Mucosa of gallbladder (tissue), 1 donor: ENCODE data around the gene PMEPA1. TPM values are rescaled to one million over a fixed set of nuclear protein-coding genes. Genes with fewer than 3 reads are reported as not detected.

Experiments
- DNase-seq: peaks from one replicate; pipeline ENCODE4 v3.0.0-alpha.2; 2020; ENCODE audit warnings: low spot score
- total RNA-seq: library from RNA; stranded (reverse); gene quantifications from one replicate; pipeline ENCODE4 v1.2.1, GENCODE V29; 2021
- donor health status: DM: no; HTN: no; CAD: no.

Gene PMEPA1
- total RNA-seq, 1 donor from 2014 or later: 83.8 TPM

DNA sequence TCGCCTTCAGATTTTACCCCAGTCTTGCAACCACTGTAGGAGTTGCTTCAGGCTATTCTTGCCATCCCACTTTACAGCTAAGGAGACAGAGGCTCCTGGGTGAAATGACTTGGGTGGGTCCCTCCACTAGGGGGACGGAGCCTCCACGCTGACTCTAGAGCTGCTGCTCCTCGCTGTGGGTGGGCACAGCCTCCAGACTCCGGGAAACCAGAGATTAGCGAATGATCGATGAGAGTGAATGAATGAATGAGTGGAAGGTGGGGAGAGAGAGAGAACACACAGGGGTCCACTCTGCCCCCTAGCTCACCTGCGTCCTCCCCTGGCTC, 100.0 kb downstream of the PMEPA1 start:
- DNase-seq: no peak

DNA sequence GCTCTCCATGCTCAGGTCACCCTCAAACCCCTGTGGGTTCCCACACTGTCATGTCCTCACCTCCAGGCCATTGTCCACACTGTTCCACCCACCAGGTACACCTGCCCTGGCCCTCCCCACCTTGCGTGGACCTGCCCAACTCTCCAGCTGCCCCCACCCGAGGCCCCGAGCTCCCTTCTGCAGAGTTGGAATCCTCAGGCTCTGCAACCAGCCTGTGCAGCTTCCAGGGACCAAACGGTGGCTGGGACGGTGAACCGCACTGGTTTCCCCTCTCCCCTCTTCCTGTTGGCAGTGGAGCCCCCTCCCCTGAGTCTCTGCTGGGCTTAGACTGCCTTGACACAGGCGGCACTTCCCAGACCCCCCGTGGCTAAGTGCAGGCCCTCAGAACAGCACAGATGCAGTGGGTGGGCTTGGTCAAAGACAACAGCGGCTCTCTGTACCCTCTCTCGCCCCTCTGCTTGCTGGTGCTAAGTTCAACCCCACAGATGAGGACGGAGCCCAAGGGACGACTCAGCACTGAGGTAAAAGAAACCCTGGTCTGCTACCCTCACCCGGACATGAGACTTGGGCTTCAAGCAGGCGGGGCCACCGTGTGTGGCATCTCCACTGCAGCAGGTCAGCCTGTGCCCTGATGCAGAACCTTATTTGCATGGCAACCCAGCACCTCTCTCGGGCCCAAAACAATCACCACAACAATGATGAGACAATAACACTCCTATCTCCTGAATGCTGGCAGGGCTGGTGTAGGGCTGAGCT, 100.6 kb downstream of the PMEPA1 start:
- no peak for DNase-seq

DNA sequence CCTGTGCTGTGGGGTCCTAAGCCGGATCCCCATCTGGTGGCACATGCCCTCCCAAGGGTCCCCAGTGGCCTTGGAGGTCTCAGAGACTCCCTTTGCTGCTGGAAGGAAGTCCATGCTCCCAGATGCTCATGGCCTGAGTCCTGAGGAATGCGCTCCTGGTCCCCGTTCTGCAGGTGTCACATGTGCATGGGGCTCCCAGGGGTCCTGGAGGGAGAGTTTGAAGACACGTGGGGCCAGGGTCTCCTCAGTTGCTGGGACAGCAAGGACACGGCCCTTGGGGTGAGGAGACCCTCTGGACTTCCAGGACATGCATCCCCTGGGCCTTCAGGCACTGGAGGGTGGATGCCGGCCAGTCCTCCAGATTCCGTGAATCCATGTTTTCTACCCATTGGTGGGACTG, 101.3 kb downstream of the PMEPA1 start:
- no peak for DNase-seq

DNA sequence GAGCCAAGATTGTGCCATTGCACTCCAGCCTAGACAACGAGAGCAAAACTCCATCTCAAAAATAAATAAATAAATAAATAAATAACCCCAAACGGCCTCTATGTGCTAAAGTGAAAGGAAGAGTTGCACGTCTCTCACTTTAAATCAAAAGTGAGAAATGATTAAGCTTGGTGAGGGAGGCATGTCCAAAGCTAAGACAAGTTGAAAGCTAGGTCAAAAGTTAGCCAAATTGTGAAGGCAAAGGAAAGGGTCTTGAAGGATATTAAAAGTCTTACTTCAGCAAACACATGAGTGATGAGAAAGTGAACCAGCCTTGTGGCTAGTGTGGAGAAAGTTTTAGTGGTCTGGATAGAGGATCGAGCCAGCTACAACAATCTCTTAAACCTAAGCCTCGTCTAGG, 103.9 kb downstream of the PMEPA1 start:
- DNase-seq: no peak

DNA sequence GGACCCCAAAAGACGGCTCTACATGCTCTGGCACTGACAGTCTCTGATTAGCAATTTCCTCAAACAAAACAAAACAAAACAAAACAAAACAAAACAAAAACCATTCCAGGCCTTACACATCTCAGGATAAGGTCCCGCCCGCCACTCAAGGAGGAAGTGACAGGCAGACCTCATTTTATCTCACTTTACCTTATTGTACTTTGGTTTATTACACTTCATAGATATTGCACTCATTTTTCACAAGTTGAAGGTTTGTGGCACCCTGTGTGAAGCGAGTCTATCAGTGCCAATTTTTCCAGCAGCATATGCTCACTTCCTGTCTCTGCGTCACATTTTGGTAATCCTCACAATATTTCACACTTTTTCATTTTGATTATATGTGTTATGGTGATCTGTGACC, 104.8 kb downstream of the PMEPA1 start:
- no peak for DNase-seq

DNA sequence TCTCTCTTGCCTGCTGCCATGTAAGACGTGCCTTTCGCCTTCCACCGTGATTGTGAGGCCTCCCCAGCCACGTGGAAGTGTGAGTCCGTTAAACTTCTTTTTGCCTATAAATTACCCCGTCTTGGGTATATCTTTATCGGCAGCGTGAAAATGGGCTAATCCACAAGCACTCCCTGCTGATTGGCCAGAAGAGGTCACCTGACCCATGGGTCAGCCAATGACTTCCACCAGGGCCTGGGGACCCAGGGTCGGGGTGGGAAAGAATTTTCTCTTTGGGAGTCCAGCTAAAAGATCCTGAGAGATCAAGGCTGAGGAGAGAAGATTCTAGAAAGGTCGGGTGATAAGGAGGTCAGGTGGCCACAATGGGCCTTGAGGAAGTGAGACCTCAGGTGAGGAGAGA, 106.7 kb downstream of the PMEPA1 start:
- no peak for DNase-seq

DNA sequence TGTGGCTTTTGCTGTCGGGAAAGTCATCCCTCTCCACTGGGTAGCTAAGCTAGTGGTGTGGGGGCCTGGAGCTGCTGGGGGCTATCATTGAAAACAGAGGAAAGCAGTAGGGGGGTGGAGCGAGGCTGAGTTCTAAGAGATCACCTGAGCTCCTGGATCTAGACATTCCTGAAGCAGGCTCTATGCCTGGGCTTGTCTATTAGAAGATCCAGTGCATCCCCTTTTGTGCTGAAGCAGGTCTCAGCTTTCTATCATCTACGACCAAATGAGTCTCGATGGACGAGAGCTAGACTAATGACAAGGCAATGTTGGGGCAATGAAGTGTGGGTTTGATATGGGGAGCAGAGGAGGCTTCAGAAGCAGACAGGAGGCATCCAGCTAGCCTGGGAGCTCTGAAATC, 108.1 kb downstream of the PMEPA1 start:
- no peak for DNase-seq

DNA sequence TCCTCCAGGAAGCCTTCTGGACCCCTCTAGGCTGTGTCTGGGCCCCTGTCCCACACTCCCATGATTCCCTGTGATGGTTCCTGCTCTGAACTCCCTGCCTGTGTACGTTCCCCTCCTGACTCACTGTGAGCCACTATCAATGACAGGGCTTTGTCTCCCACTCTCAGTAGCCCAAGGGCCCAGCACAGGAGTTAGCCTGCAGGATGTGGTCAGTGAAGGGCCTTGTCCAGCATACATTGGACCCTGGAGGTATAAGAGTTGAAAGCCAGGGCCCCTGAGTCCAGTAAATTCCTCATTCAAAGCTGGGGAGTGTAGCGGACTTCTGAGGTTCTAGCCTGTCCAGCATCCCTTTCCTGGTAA, 108.6 kb downstream of the PMEPA1 start:
- DNase-seq: no peak

DNA sequence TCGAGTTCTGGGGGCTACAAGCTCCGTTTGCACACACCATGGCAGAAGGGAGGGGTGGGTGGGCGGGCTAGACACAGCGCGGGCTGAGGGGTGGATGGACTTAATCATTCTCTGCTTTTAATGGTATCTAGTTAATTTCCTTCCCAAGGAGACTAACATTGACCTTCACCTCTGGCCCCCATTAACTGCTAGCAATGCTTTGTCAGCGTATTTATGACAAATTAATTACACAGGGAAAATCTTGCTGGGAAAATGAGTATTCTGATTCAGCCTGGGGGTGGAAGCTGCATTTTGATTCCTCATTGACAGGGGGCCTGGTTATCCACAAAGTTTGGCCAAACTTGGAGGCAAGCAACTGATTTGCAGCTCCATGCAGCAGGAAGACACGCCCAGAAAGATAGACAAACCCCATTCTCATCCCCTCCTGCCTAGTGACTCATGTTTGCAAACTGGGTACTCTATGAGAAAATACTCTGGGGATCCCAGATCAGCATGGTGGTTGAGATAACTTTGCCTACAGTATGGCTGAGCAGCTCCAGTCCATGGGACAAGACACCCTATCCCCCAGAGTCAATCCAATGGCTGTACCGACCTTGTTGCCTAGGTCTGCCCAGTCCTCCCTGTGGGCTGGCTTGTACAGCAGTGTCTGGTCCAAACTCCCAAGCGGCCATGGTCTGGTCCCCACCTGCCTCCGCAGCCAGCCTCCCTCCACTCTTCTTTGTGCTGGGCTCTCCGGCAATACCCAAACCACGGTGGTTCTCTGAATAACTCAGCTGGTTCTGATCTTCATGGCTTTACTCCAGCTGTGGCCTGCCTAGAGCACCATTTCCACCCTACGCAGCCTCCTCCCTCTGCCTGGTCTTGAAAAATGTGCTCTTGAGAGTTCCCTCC, 109.2 kb downstream of the PMEPA1 start:
- DNase-seq: no peak

DNA sequence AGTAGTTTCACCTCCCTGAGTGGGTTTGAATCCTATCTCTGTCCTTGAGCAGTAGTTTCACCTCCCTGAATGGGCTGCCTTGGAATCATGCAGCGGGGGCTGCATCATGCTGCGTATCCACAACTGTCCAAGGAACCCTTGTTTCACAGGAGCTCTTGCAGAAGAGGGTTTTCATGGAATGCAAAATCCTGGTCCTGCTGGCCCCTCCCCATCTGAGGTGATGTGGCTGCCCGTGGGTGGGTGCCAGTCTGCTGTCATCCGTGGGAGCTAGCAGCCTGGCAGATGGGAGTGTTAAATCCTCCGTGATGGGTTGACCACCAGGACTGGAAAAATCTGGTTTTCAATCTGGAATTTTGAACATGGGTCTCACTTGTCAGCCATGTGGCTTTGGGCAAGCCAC, 111.3 kb downstream of the PMEPA1 start:
- no peak for DNase-seq

Other genes starting within 250 kb of the PMEPA1 start
- 0.17 TPM for gene CTCFL, start 184.9 kb downstream of the PMEPA1 start, total RNA-seq
- gene PCK1, start 148.9 kb downstream of the PMEPA1 start, total RNA-seq: 27.0 TPM
- gene ZBP1, start 89.6 kb downstream of the PMEPA1 start, total RNA-seq: 1.3 TPM